T-helper 17 cell (primary cell): ENCODE results near the gene RINL. TPM values are rescaled to one million over a fixed set of nuclear protein-coding genes. Genes with fewer than 3 reads are reported as not detected.
"Not testable (repeated sequence)": the region's sequence is repeated elsewhere in the genome, so short reads cannot be mapped to it uniquely, and the experiment has no call there.

ENCODE experiments used
- ATAC-seq: fragments of 150-1000 bp; cut with Tn5 transposase; 2 replicates; pipeline ENCODE4 v1.10.0; 2021; ENCODE audit warnings: mild to moderate bottlenecking, moderate library complexity
- DNase-seq, 3 donors: peaks; one replicate each; pipeline versions ENCODE4 v3.0.0 to v3.0.0-alpha.2; 2020 to 2021
- H3K9me3 ChIP-seq: one replicate; pipeline ENCODE4 v1.7.0; 2013; ENCODE audit warnings: low read length, mild to moderate bottlenecking; ENCODE audit not compliant: control insufficient read depth, poor library complexity, severe bottlenecking
- H3K27ac Mint-ChIP-seq: one replicate; pipeline ENCODE4 v1.8.0; 2022; ENCODE audit warnings: mild to moderate bottlenecking, moderate library complexity, mixed read lengths
- H3K27me3 Mint-ChIP-seq: one replicate; pipeline ENCODE4 v1.8.0; 2022; ENCODE audit warnings: mixed read lengths
- H3K36me3 Mint-ChIP-seq: one replicate; pipeline ENCODE4 v1.8.0; 2022; ENCODE audit warnings: low read depth, mixed read lengths
- H3K4me1 Mint-ChIP-seq: one replicate; pipeline ENCODE4 v1.8.0; 2022; ENCODE audit warnings: mild to moderate bottlenecking, mixed read lengths
- H3K4me3 Mint-ChIP-seq: one replicate; pipeline ENCODE4 v1.8.0; 2022; ENCODE audit warnings: mild to moderate bottlenecking, moderate library complexity, mixed read lengths
- total RNA-seq, 4 donors: library from RNA in 2 of 4; stranded (reverse) in 2 of 4; gene quantifications; one replicate each; pipeline ENCODE4 v1.2.3 and lab custom pipeline; 2022 to 2026

Gene RINL
- total RNA-seq, 2 donors from 2014 or later: 46.0 to 50.6 TPM

GRCh38 chr19:38878575-38879399, 712 bp upstream of the RINL start:
- DNase-seq: no peak
- peak overlapping the region; percentile 91 for H3K4me3 Mint-ChIP-seq
- peaks cover 30% of the 10 kb centered on the region for H3K4me1 Mint-ChIP-seq
- H3K9me3 ChIP-seq: no peaks in the 10 kb centered on the region
- no peaks in the 10 kb centered on the region for H3K27me3 Mint-ChIP-seq
- peak overlapping the region; percentile 98 for H3K27ac Mint-ChIP-seq
- ATAC-seq: peak; percentile 24
- H3K36me3 Mint-ChIP-seq: no peaks in the 10 kb centered on the region

GRCh38 chr19:38875656-38876395, 2.2 kb downstream of the RINL start:
- H3K27ac Mint-ChIP-seq: peak overlapping the region; percentile 98
- peaks cover 4% of the 10 kb centered on the region for H3K36me3 Mint-ChIP-seq
- H3K9me3 ChIP-seq: no peaks in the 10 kb centered on the region
- peaks cover 32% of the 10 kb centered on the region for H3K4me1 Mint-ChIP-seq
- H3K27me3 Mint-ChIP-seq: no peaks in the 10 kb centered on the region
- DNase-seq (no peak), ATAC-seq (no peak)
- no peak overlapping the region for H3K4me3 Mint-ChIP-seq

- not testable (repeated sequence) for ATAC-seq, H3K36me3 Mint-ChIP-seq, DNase-seq, H3K27me3 Mint-ChIP-seq, H3K4me3 Mint-ChIP-seq, H3K9me3 ChIP-seq, H3K27ac Mint-ChIP-seq
- H3K4me1 Mint-ChIP-seq: peaks cover 38% of the 10 kb centered on the region
These were observed 4.7 kb downstream of the RINL start for GRCh38 chr19:38873400-38873799.

- Mint-ChIP-seq H3K4me1 (peaks cover 25% of the 10 kb centered on the region), H3K27ac (peak overlapping the region; percentile 91), H3K36me3 (peaks cover 4% of the 10 kb centered on the region), H3K27me3 (no peaks in the 10 kb centered on the region), H3K4me3 (peak overlapping the region; percentile 94)
- DNase-seq (no peak), ATAC-seq (no peak)
- H3K9me3 ChIP-seq: no peaks in the 10 kb centered on the region
These were observed 7.5 kb downstream of the RINL start for GRCh38 chr19:38870612-38871011.

- Mint-ChIP-seq H3K27me3 (no peaks in the 10 kb centered on the region), H3K4me1 (peaks cover 30% of the 10 kb centered on the region), H3K4me3 (peak overlapping the region; percentile 94), H3K36me3 (peaks cover 4% of the 10 kb centered on the region), H3K27ac (peak overlapping the region; percentile 91)
- no peaks in the 10 kb centered on the region for H3K9me3 ChIP-seq
- peak; percentile 96 for ATAC-seq
- DNase-seq: peak; percentile 93 to 94 (median 93)
These were observed 8.1 kb downstream of the RINL start for GRCh38 chr19:38869836-38870607.

GRCh38 chr19:38869160-38869835, 8.8 kb downstream of the RINL start:
- Mint-ChIP-seq H3K4me1 (peaks cover 38% of the 10 kb centered on the region), H3K27me3 (no peaks in the 10 kb centered on the region), H3K27ac (peak overlapping the region; percentile 91), H3K36me3 (peaks cover 4% of the 10 kb centered on the region), H3K4me3 (peak overlapping the region; percentile 94)
- no peaks in the 10 kb centered on the region for H3K9me3 ChIP-seq
- peak in 1 of 3 donors; percentile 21 for DNase-seq
- ATAC-seq: no peak

GRCh38 chr19:38868551-38868950, 9.5 kb downstream of the RINL start:
- Mint-ChIP-seq H3K4me3 (peak overlapping the region; percentile 94), H3K4me1 (peaks cover 39% of the 10 kb centered on the region), H3K27ac (peak overlapping the region; percentile 91), H3K27me3 (no peaks in the 10 kb centered on the region), H3K36me3 (peaks cover 4% of the 10 kb centered on the region)
- ATAC-seq (no peak), DNase-seq (no peak)
- H3K9me3 ChIP-seq: no peaks in the 10 kb centered on the region

GRCh38 chr19:38867171-38867780, 10.8 kb downstream of the RINL start:
- H3K36me3 Mint-ChIP-seq: no peaks in the 10 kb centered on the region
- H3K27ac Mint-ChIP-seq: no peak overlapping the region
- ATAC-seq: no peak
- H3K27me3 Mint-ChIP-seq: no peaks in the 10 kb centered on the region
- peaks cover 34% of the 10 kb centered on the region for H3K4me1 Mint-ChIP-seq
- no peaks in the 10 kb centered on the region for H3K9me3 ChIP-seq
- no peak overlapping the region for H3K4me3 Mint-ChIP-seq
- DNase-seq: no peak

GRCh38 chr19:38862321-38863059, 15.6 kb downstream of the RINL start:
- H3K27me3 Mint-ChIP-seq: no peaks in the 10 kb centered on the region
- no peak for ATAC-seq
- H3K36me3 Mint-ChIP-seq: no peaks in the 10 kb centered on the region
- H3K27ac Mint-ChIP-seq: no peak overlapping the region
- no peak for DNase-seq
- H3K9me3 ChIP-seq: no peaks in the 10 kb centered on the region
- H3K4me1 Mint-ChIP-seq: peaks cover 31% of the 10 kb centered on the region
- no peak overlapping the region for H3K4me3 Mint-ChIP-seq

- Mint-ChIP-seq H3K4me1 (peaks cover 36% of the 10 kb centered on the region), H3K36me3 (no peaks in the 10 kb centered on the region), H3K27ac (no peak overlapping the region), H3K27me3 (no peaks in the 10 kb centered on the region), H3K4me3 (no peak overlapping the region)
- ATAC-seq: no peak
- DNase-seq: no peak
- H3K9me3 ChIP-seq: no peaks in the 10 kb centered on the region
These were observed 16.7 kb downstream of the RINL start for GRCh38 chr19:38861368-38861767.

- ATAC-seq, H3K36me3 Mint-ChIP-seq, DNase-seq, H3K9me3 ChIP-seq, H3K27me3 Mint-ChIP-seq, H3K4me3 Mint-ChIP-seq: not testable (repeated sequence)
- Mint-ChIP-seq H3K4me1 (peaks cover 24% of the 10 kb centered on the region), H3K27ac (peak overlapping the region; percentile 29)
These were observed 18.4 kb downstream of the RINL start for GRCh38 chr19:38859631-38860204.
